Measurements from ENCODE around the gene CCNI2.

Gene CCNI2

DNA sequence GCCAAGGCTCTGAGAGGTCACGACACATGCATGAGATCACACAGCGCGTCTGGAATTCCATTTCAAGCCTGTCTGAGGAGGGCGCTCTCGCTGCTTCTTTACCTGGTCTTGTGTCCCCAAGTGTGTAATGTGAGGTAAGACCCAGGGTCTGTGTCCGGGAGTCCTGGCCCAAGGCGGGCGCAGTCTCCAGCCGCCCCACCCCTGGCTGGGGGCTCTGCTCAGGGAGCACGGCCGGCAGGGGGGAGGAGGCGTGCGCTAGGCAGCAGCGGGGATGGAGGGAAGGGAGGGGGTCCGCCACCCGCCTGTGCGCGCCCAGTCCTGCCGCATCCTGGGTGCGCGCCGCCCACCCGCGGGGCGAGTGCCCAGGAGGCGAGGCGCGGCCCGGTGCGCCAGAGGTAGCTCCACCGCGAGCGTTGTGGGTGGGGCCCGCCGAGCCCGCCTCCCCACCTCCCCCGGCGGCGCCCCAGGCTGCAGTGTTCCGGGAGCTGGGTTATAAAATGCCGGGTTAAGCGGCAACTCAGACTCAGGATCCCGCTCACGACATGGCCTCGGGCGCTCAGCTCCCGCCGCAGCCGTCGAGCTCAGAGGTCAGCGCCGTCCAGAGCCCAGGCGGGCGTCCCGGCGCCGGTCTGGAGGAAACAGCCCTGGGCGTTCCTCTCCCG is at the start of gene CCNI2:
TSS of gene CCNI2 (plus strand) at position 473 of the 662 bp plus-strand sequence. CDS start at position 543, 70 bp downstream.
- peak; percentile 60 for DNase-seq

DNA sequence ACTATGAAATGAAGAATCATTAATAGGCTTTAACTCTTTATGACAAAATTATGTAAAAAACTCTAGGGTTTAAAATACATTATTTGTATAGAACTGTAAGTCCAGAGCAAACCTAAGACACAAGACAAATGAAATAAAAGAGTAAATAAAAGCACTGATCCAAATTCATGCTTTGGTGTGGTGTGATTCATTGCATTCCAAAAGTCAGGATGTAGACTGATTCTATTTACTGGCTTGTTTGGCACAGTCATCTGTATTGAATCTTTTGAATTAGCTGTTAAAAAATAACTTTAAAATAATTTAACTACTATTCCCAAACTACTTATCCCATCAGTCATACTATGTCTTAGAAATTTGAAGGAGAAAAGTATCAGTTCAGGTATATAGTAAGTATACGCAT is 42.4 kb upstream of the CCNI2 start:
- no peak for DNase-seq

DNA sequence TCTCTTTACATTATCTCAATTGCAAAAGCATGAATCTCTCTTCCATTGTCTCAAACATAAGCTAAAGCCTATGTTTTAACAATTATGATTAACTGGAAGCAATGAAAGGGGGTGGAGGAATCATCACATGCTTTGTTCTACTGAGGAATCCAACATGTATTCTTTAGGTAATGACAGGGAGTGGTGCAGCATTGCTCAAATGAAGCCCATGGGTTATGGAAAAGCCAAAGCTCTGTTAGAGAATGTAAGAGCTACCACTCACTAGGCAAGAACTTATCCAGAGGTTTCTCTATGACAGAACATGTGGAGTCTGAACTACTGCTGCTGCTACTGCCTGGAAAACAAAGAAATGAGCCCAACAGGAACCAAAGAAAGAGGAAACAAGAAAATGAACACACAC is 38.6 kb upstream of the CCNI2 start:
- DNase-seq, result no peak

DNA sequence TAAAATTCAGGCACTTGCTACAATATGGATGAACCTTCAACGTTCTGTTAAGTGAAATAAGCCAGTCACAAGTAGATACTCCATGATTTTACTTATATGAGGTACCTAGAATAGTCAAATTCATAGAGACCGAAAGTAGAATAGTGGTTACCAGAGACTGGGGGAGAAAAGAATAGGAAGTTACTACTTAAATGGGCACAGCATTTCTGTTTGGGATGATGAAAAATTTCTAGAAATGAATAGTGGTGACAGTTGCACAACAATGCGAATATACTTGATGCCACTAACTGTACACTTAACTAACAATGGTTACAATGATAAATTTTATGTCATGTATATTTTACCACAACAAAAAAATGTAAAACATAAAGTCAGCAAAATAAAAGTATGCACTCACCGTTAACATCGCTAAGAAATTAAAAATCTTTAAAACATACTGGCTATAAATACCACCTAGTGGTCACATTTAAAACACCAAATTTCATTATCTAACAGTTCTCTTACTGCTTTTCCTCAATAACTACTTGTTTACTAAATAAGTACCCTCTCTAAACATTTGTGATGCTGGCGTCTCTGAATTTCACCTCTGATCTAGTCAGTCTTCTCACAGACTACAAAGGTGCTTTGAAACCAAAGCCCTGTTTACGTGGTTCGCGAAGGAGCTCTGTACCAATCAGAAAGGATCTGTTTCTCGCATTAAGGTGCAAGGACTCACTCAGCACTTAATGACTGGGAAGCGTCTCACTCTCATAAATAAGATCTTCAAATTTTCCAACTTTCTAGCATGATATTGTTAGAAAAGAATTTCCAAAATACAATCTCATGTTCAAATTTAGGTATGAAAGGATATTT is 32.5 kb upstream of the CCNI2 start:
- DNase-seq, result no peak

DNA sequence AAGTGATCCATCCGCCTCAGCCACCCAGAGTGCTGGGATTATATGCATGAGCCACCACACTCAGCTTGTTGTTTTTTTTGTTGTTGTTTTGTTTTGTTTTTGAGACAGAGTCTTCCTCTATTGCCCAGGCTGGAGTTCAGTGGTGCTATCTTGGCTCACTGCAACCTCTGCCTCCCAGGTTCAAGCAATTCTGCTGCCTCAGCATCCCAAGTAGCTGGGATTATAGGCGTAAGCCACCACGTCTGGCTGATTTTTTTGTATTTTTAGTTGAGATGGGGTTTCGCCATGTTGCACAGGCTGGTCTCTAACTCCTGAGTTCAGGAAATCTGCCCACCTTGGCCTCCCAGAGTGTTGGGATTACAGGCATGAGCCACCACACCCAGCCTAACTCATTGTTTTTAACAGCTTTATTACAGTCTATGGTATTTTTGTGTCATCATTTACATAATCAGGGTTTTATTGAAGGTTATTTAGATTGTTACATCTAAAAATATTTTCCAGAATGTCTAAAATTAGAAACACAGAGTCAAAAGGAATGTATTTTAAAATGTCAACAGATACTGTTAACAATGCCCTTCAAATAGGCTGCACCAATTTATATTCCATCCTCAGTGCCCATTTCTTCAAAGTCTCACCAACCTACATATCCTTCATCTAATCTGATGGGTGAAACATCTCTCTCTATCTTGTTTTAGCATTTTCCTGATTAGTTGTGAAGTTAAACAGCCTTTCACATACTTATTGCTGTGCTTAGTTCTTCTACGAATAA is 28.5 kb upstream of the CCNI2 start:
- no peak for DNase-seq

DNA sequence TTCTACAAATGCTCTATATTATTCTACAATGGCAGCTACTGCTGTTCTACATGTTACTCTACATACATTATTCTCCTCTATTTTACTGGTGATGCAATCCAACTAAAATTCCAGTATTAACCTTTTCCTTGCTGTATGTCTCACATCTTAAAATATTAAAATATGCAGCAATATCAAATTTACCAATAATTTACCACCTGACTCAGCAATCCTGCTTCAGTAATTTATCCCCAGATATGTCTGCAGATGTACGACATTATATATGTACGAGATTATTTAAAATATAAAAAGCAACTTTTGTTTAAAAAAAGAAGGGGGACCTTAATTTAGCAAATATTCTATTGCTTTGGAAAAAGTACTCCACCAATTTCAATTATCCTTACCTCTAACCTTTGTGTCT is 21.5 kb upstream of the CCNI2 start:
- no peak for DNase-seq

DNA sequence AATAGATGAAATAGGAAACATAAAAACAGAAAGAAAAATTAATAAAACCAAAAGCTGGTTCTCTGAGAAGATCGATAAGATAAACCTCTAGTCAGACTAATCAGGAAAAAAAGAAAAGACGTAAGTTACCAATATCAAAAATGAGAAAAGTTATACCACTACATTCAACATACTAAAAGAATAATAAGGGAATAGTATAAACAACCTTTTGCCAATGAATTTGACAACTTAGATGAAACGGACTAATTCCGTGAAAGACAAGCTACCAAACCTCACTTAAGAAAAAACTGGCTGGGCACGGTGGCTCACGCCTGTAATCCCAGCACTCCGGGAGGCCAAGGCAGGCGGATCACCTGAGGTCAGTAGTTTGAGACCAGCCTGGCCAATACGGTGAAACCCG is 17.3 kb upstream of the CCNI2 start:
- DNase-seq, result no peak

- no peak for DNase-seq
These were observed 13.6 kb upstream of the CCNI2 start for GRCh38 chr5:132733499-132734148.

GRCh38 chr5:132734687-132735086 is 12.5 kb upstream of the CCNI2 start:
- DNase-seq, result no peak

- DNase-seq, result peak; percentile 99
These were observed 10.1 kb upstream of the CCNI2 start, which contains the start of gene KIF3A for GRCh38 chr5:132736853-132737833. KIF3A (minus strand) TSS chr5:132737546; CDS start chr5:132737419, 127 bp downstream.

DNA sequence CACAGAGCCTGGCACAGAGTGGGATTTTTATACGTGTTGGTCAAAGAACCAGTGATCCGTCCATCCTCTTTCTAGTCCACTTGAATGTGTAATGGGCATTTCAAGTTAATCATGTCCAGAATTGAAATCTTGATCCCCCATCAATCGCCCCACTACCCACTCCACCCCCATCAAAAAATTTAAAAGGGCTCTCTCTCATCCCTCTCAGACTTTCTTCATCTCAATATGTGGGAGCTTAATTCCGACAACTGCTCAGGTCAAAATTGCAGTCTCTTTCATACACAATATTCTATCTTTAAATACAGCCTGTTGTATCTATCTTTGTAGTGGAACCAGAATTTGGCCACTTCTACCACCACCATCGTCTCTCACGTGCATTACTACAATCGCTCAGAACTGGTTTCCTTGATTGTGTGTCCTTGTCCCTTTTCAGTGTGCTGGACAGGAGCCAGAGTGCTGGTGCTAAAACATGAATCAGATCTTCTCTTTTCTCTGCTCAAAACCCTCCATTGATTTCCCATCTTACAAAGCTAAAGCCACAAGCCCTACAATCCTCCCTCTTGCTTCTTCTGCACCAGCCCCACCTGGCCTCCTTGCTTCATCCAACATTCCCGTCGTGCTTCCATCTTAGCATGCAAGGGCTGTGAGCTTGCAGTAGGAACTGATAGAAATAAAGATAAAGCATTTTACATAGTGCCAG is 9.1 kb upstream of the CCNI2 start:
- DNase-seq, result no peak

- no peak for DNase-seq
These were observed 8.0 kb upstream of the CCNI2 start for GRCh38 chr5:132739232-132739631.

DNA sequence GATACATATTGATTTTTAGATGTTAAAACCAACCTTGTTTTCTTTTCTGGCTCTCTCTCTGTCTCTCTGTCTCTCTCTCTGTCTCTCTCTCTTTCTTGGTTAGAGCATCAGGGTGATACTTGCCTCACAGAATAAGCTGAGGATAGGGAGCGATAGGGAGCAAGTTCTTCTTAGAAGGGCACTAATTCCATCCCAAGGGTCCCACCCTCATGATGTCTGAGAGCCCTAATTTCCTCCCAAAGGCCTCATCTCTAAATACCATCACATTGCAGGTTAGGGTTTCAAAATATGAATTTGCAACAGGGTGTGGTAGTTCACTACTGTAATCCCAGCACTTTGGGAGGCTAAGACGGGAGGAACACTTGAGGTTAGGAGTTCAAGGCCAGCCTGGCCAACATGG is 5.1 kb upstream of the CCNI2 start:
- no peak for DNase-seq

- DNase-seq, result no peak
These were observed 4.6 kb upstream of the CCNI2 start for GRCh38 chr5:132742626-132743025.

DNA sequence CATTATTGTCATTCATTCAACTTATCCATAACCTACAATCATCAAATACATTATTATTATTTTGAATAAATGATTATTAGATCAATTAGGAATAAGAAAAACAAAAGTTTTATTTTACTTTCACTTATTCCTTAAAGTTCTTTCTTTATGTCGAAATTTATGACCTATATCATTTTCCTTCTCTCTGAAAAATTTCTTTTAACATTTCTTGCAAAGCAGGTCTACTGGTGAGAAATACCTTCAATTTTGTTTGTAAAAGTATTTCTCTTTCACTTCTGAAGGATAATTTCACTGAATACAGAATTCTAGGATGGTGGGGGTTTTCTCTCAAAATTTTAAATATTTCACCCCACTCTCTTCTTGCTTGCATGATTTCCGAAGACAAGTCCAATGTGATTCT is 2.6 kb upstream of the CCNI2 start:
- DNase-seq, result no peak

GRCh38 chr5:132746592-132746953 is 653 bp upstream of the CCNI2 start:
- DNase-seq, result no peak

- peak; percentile 55 for DNase-seq
These were observed 602 bp downstream of the CCNI2 start for GRCh38 chr5:132747616-132748440.

- DNase-seq, result no peak
These were observed 1.3 kb downstream of the CCNI2 start for GRCh38 chr5:132748522-132749000.

GRCh38 chr5:132749506-132749905 is 2.3 kb downstream of the CCNI2 start:
- DNase-seq, result no peak

Data from RPMI8226 (cell line).